HG03520 (cell line): ENCODE data around the gene NOMO2.
A peak's percentile ranks its signal among the peaks of the same experiment; 100 is the strongest.
"Not testable (repeated sequence)": the region's sequence is repeated elsewhere in the genome, so short reads cannot be mapped to it uniquely, and the experiment has no call there.

ENCODE experiments used
- ATAC-seq: cut with Tn5 transposase; IDR thresholded peaks from one replicate; pipeline ENCODE4 v1.9.1; 2021; ENCODE audit warnings: mild to moderate bottlenecking, moderate library complexity; ENCODE audit not compliant: unreplicated experiment

The NOMO2 gene

GRCh38 chr16:18525882-18526482 is 35.9 kb downstream of the NOMO2 start:
- ATAC-seq, result not testable (repeated sequence)

- not testable (repeated sequence) for ATAC-seq
Measured at GRCh38 chr16:18522637-18523036, 39.3 kb downstream of the NOMO2 start.

GRCh38 chr16:18521445-18522181 is 40.3 kb downstream of the NOMO2 start:
- ATAC-seq, result not testable (repeated sequence)

- not testable (repeated sequence) for ATAC-seq
Measured at GRCh38 chr16:18518536-18519283, 43.2 kb downstream of the NOMO2 start.

- not testable (repeated sequence) for ATAC-seq
Measured at GRCh38 chr16:18498430-18498829, 63.5 kb downstream of the NOMO2 start.

GRCh38 chr16:18497032-18497431 is 64.9 kb downstream of the NOMO2 start:
- ATAC-seq, result not testable (repeated sequence)

- not testable (repeated sequence) for ATAC-seq
Measured at GRCh38 chr16:18492118-18492897, 69.6 kb downstream of the NOMO2 start.

- not testable (repeated sequence) for ATAC-seq
Measured at GRCh38 chr16:18436025-18436424, 125.9 kb downstream of the NOMO2 start.

GRCh38 chr16:18415827-18416226 is 146.1 kb downstream of the NOMO2 start:
- not testable (repeated sequence) for ATAC-seq

GRCh38 chr16:18409532-18410293 is 152.2 kb downstream of the NOMO2 start:
- ATAC-seq, result not testable (repeated sequence)

- ATAC-seq, result peak; percentile 44
Measured at GRCh38 chr16:18401851-18402657, 159.8 kb downstream of the NOMO2 start.

GRCh38 chr16:18401159-18401558 is 160.7 kb downstream of the NOMO2 start:
- ATAC-seq, result not testable (repeated sequence)

GRCh38 chr16:18394363-18394762 is 167.5 kb downstream of the NOMO2 start:
- not testable (repeated sequence) for ATAC-seq

- not testable (repeated sequence) for ATAC-seq
Measured at GRCh38 chr16:18387767-18388166, 174.1 kb downstream of the NOMO2 start.

GRCh38 chr16:18386517-18386916 is 175.4 kb downstream of the NOMO2 start:
- ATAC-seq, result not testable (repeated sequence)

- ATAC-seq, result not testable (repeated sequence)
Measured at GRCh38 chr16:18385285-18385684, 176.6 kb downstream of the NOMO2 start.

GRCh38 chr16:18384869-18385268 is 177.0 kb downstream of the NOMO2 start:
- ATAC-seq, result not testable (repeated sequence)

GRCh38 chr16:18384098-18384636 is 177.7 kb downstream of the NOMO2 start:
- ATAC-seq, result not testable (repeated sequence)

- ATAC-seq, result not testable (repeated sequence)
Measured at GRCh38 chr16:18382696-18383095, 179.2 kb downstream of the NOMO2 start.
